Gastroesophageal sphincter (tissue), 3 donors: ENCODE results near the gene NFE2L3.

Experiments
- CTCF ChIP-seq, 4 experiments: fragments of 200-600 bp in 2 of 4; fragments of 450-650 bp in 2 of 4; sonication (generic) in 1 of 4; IDR thresholded peaks; one replicate each; pipeline ENCODE4 v1.5.1; 2017 to 2019; ENCODE audit warnings: antibody characterized with exemption in 4 of 4, mild to moderate bottlenecking in 2 of 4, moderate library complexity in 2 of 4
- EP300 ChIP-seq: sonication (generic); formaldehyde crosslinking; IDR thresholded peaks from one replicate; pipeline ENCODE4 v1.6.1; 2017; ENCODE audit warnings: antibody characterized with exemption, mild to moderate bottlenecking
- POLR2A ChIP-seq, 2 donors: fragments of 450-650 bp; IDR thresholded peaks; one replicate each; pipeline ENCODE4 v1.6.1; 2017; ENCODE audit warnings: antibody characterized with exemption in 2 of 2, mild to moderate bottlenecking in 2 of 2, moderate library complexity in 1 of 2
- POLR2AphosphoS5 ChIP-seq: sonication (generic); formaldehyde crosslinking; IDR thresholded peaks from one replicate; pipeline ENCODE4 v1.6.1; 2017; ENCODE audit warnings: antibody characterized with exemption

- no peak for TF ChIP-seq POLR2A (IDR thresholded peaks at IDR 0.05)
- no peak for TF ChIP-seq CTCF (IDR thresholded peaks at IDR 0.05)
- no peak for TF ChIP-seq POLR2AphosphoS5
- no peak for TF ChIP-seq EP300
Observed at GRCh38 chr7:26141077-26141476, 10.9 kb upstream of the NFE2L3 start.
